HepG2 (cell line): ENCODE data around the gene TRMT2A. TPM values are rescaled to one million over a fixed set of nuclear protein-coding genes. Genes with fewer than 3 reads are reported as not detected.

ENCODE experiments used
- ATAD3A ChIP-seq: sonication (generic); formaldehyde crosslinking; IDR thresholded peaks from 2 replicates; pipeline ENCODE4 v1.4.0; 2020; ENCODE audit warnings: missing genetic modification reagents
- BRF2 ChIP-seq: sonication (generic); formaldehyde crosslinking; IDR thresholded peaks from 2 replicates; pipeline ENCODE4 v1.8.1; 2022; ENCODE audit warnings: mild to moderate bottlenecking, missing genetic modification reagents
- FOXA3 ChIP-seq: IDR thresholded peaks from 2 replicates; pipeline ENCODE4 v1.6.1; 2016; ENCODE audit warnings: missing genetic modification reagents, missing compliant biosample characterization
- GPBP1L1 ChIP-seq: sonication (generic); formaldehyde crosslinking; IDR thresholded peaks from 2 replicates; pipeline ENCODE4 v1.5.0; 2020; ENCODE audit warnings: mild to moderate bottlenecking, missing genetic modification reagents
- HIC2 ChIP-seq: sonication (generic); formaldehyde crosslinking; IDR thresholded peaks from 2 replicates; pipeline ENCODE4 v1.9.0; 2022; ENCODE audit warnings: low read depth, missing genetic modification reagents
- HNF4G ChIP-seq, 2 experiments: sonication (generic) in 1 of 2; formaldehyde crosslinking in 1 of 2; IDR thresholded peaks; 2 replicates each; pipeline versions ENCODE4 v1.4.0 to v1.6.1; 2011 to 2020; ENCODE audit warnings: borderline replicate concordance in 2 of 2, low read depth in 2 of 2, mild to moderate bottlenecking in 2 of 2, low read length in 1 of 2, missing genetic modification reagents in 1 of 2, moderate library complexity in 1 of 2
- MXD3 ChIP-seq: IDR thresholded peaks from 2 replicates; pipeline ENCODE4 v1.6.1; 2016; ENCODE audit warnings: mild to moderate bottlenecking, missing biosample characterization, missing genetic modification reagents
- PRMT3 ChIP-seq: sonication (generic); formaldehyde crosslinking; IDR thresholded peaks from 2 replicates; pipeline ENCODE4 v1.8.1; 2022; ENCODE audit warnings: low read depth, mild to moderate bottlenecking, moderate library complexity, missing genetic modification reagents, borderline replicate concordance
- SIN3A ChIP-seq: IDR thresholded peaks from 2 replicates; pipeline ENCODE4 v1.6.1; 2011; ENCODE audit warnings: low read depth, mild to moderate bottlenecking, control low read depth, low read length, borderline replicate concordance
- SOX6 ChIP-seq, 2 experiments: fragments of 450-650 bp in 1 of 2; sonication (generic) in 1 of 2; formaldehyde crosslinking in 1 of 2; IDR thresholded peaks; 2 replicates each; pipeline versions ENCODE4 v1.4.0 to v1.6.1; 2017 to 2020; ENCODE audit warnings: antibody characterized with exemption in 1 of 2, mild to moderate bottlenecking in 1 of 2, missing genetic modification reagents in 1 of 2
- TARDBP ChIP-seq: sonication (generic); formaldehyde crosslinking; IDR thresholded peaks from 2 replicates; pipeline ENCODE4 v1.8.0; 2022; ENCODE audit warnings: mild to moderate bottlenecking, missing genetic modification reagents
- USF2 ChIP-seq, 2 experiments: sonication (generic) in 1 of 2; formaldehyde crosslinking in 1 of 2; IDR thresholded peaks; 2 replicates each; pipeline versions ENCODE4 v1.5.1 to v1.6.1; 2011 to 2020; ENCODE audit warnings: borderline replicate concordance in 1 of 2, low read depth in 1 of 2, low read length in 1 of 2, mild to moderate bottlenecking in 1 of 2, missing genetic modification reagents in 1 of 2, moderate library complexity in 1 of 2
- ZBTB7A ChIP-seq: sonication (generic); formaldehyde crosslinking; IDR thresholded peaks from 2 replicates; pipeline ENCODE4 v1.8.0; 2022; ENCODE audit warnings: mild to moderate bottlenecking, missing genetic modification reagents
- ZFP82 ChIP-seq: sonication (generic); formaldehyde crosslinking; IDR thresholded peaks from 2 replicates; pipeline ENCODE4 v1.5.1; 2020; ENCODE audit warnings: mild to moderate bottlenecking, missing genetic modification reagents, borderline replicate concordance
- ZFX ChIP-seq: sonication (generic); formaldehyde crosslinking; IDR thresholded peaks from 2 replicates; pipeline ENCODE4 v1.4.0; 2020; ENCODE audit warnings: mild to moderate bottlenecking, low read depth, missing genetic modification reagents, moderate library complexity
- ZNF207 ChIP-seq: fragments of 450-650 bp; IDR thresholded peaks from 2 replicates; pipeline ENCODE4 v1.6.1; 2016; ENCODE audit warnings: antibody characterized with exemption, borderline replicate concordance
- ZNF264 ChIP-seq: sonication (generic); formaldehyde crosslinking; IDR thresholded peaks from 2 replicates; pipeline ENCODE4 v1.4.0; 2020; ENCODE audit warnings: missing genetic modification reagents
- ZNF552 ChIP-seq: sonication (generic); formaldehyde crosslinking; IDR thresholded peaks from 2 replicates; pipeline ENCODE4 v1.9.0; 2022; ENCODE audit warnings: missing genetic modification reagents, mild to moderate bottlenecking, borderline replicate concordance
- ZNF615 ChIP-seq: sonication (generic); formaldehyde crosslinking; IDR thresholded peaks from 2 replicates; pipeline ENCODE4 v1.5.0; 2020; ENCODE audit warnings: mild to moderate bottlenecking, missing genetic modification reagents, borderline replicate concordance
- ZNF672 ChIP-seq: sonication (generic); formaldehyde crosslinking; IDR thresholded peaks from 2 replicates; pipeline ENCODE4 v1.8.1; 2022; ENCODE audit warnings: missing genetic modification reagents
- polyA plus RNA-seq, 8 experiments: library from polyadenylated mRNA; depleted of rRNA in 3 of 8; stranded (reverse) in 7 of 8; unstranded in 1 of 8; fragments of >200 nt; fragmentation: Illumina TruSeq in 4 of 8; extraction: Trizol in 4 of 8; gene quantifications; 2 replicates each; pipeline versions ENCODE4 v1.2.1 to v1.2.3, GENCODE V29; 2011 to 2016; ENCODE audit warnings: low read depth in 4 of 8, missing spikeins in 1 of 8, mixed read lengths in 1 of 8; ENCODE audit not compliant: insufficient read depth in 1 of 8
- total RNA-seq, 5 experiments: library from RNA; depleted of rRNA; stranded (reverse); fragments of >200 nt; fragmentation: Illumina TruSeq; extraction: Trizol; gene quantifications; 2 replicates each; pipeline ENCODE4 v1.2.3, GENCODE V29; 2016; ENCODE audit warnings: low read depth in 1 of 5

TRMT2A gene
- total and polyA plus RNA-seq, 2 of the 13 experiments (the other 11 are each of a cell fraction or from before 2014, with no cell fraction given) = 24.0 to 30.3 TPM

- TF ChIP-seq TARDBP (CRISPR knock-in tag) (no peak), GPBP1L1 (CRISPR knock-in tag) (no peak), HIC2 (CRISPR knock-in tag) (peak; percentile 86), ZNF552 (CRISPR knock-in tag) (no peak), ZNF264 (CRISPR knock-in tag) (no peak), USF2 (IDR thresholded peaks at IDR 0.05; ENCODE audit: low read depth, low read length) (no peak), USF2 (CRISPR knock-in tag; IDR thresholded peaks at IDR 0.05; ENCODE audit: borderline replicate concordance) (no peak), SIN3A (peak; percentile 61; the same call in 1 of the 2 replicates), ZBTB7A (0 out of 2 replicates have a peak, but pooled peaks have one; percentile 53), PRMT3 (no peak), ZNF615 (CRISPR knock-in tag) (no peak), HNF4G (IDR thresholded peaks at IDR 0.05; ENCODE audit: borderline replicate concordance, low read depth, low read length) (peak; percentile 12; the same call in 1 of the 2 replicates), HNF4G (CRISPR knock-in tag; IDR thresholded peaks at IDR 0.05; ENCODE audit: borderline replicate concordance, low read depth) (peak; percentile 22; the same call in 1 of the 2 replicates), FOXA3 (peak; percentile 91), SOX6 (IDR thresholded peaks at IDR 0.05) (no peak), SOX6 (CRISPR knock-in tag; IDR thresholded peaks at IDR 0.05) (peak; percentile 51; the same call in 1 of the 2 replicates), ZNF207 (no peak), BRF2 (no peak), ZFX (CRISPR knock-in tag) (peak; percentile 65), ZFP82 (no peak), ZNF672 (CRISPR knock-in tag) (no peak), MXD3 (no peak), ATAD3A (CRISPR knock-in tag) (no peak)
Measured at GRCh38 chr22:20128902-20129746, 12.1 kb upstream of the TRMT2A start (continued).
